22Rv1 (cell line): ENCODE results near the gene PIK3AP1.

Source experiments
- CTCF ChIP-seq: fragments of 450-650 bp; IDR thresholded peaks from 2 replicates; pipeline ENCODE4 v1.5.1; 2017; ENCODE audit warnings: mild to moderate bottlenecking
- ZFX ChIP-seq: fragments of 450-650 bp; IDR thresholded peaks from 2 replicates; pipeline ENCODE4 v1.6.1; 2017; ENCODE audit warnings: antibody characterized with exemption, borderline replicate concordance

- TF ChIP-seq CTCF (no peak), ZFX (no peak)
Observed at GRCh38 chr10:96612055-96612830, 108.1 kb downstream of the PIK3AP1 start.
